Heart left ventricle (tissue), 16 donors: Measurements from ENCODE around the gene DNAAF8. TPM values are rescaled to one million over a fixed set of nuclear protein-coding genes. Genes with fewer than 3 reads are reported as not detected.

Experiments
- ATAC-seq, 4 donors: fragments of 200-7000 bp; cut with Tn5 transposase; one replicate each; pipeline ENCODE4 v1.9.1; 2020 to 2022; ENCODE audit warnings: moderate library complexity in 4 of 4, mild to moderate bottlenecking in 3 of 4, moderate number of reproducible peaks in 1 of 4
- DNase-seq, 5 donors: peaks; one replicate each; pipeline ENCODE4 v3.0.0-alpha.2; 2020
- H3K27ac ChIP-seq, 12 donors: fragments of 200-600 bp; sonication (generic) in 4 of 12; one replicate each; pipeline versions ENCODE4 v1.5.0 to v1.8.0; 2016 to 2022; ENCODE audit warnings: mild to moderate bottlenecking in 2 of 12
- H3K27me3 ChIP-seq, 9 donors: fragments of 200-600 bp; sonication (generic) in 2 of 9; one replicate each; pipeline versions ENCODE4 v1.5.1 to v1.8.0; 2016 to 2022; ENCODE audit warnings: mild to moderate bottlenecking in 3 of 9
- H3K36me3 ChIP-seq, 9 donors: fragments of 200-600 bp; sonication (generic) in 2 of 9; one replicate each; pipeline versions ENCODE4 v1.5.0 to v1.8.0; 2018 to 2022; ENCODE audit warnings: mild to moderate bottlenecking in 2 of 9
- H3K4me1 ChIP-seq, 12 donors: fragments of 200-600 bp; sonication (generic) in 4 of 12; one replicate each; pipeline versions ENCODE4 v1.5.0 to v1.8.0; 2016 to 2022; ENCODE audit warnings: mild to moderate bottlenecking in 3 of 12
- H3K4me3 ChIP-seq, 12 donors: fragments of 200-600 bp; sonication (generic) in 4 of 12; one replicate each; pipeline versions ENCODE4 v1.5.0 to v1.8.0; 2017 to 2022; ENCODE audit warnings: mild to moderate bottlenecking in 9 of 12, moderate library complexity in 4 of 12
- H3K9me3 ChIP-seq, 12 donors: fragments of 200-600 bp; sonication (generic) in 4 of 12; one replicate each; pipeline versions ENCODE4 v1.5.0 to v1.8.0; 2016 to 2022; ENCODE audit warnings: mild to moderate bottlenecking in 1 of 12
- CTCF ChIP-seq, 12 donors: fragments of 200-600 bp; sonication (generic) in 4 of 12; IDR thresholded peaks; one replicate each; pipeline versions ENCODE4 v1.5.0 to v1.8.0; 2018 to 2022; ENCODE audit warnings: antibody characterized with exemption in 12 of 12, mild to moderate bottlenecking in 5 of 12
- POLR2A ChIP-seq, 2 donors: fragments of 450-650 bp; IDR thresholded peaks; one replicate each; pipeline ENCODE4 v1.6.1; 2017; ENCODE audit warnings: antibody characterized with exemption in 2 of 2, mild to moderate bottlenecking in 2 of 2, moderate library complexity in 2 of 2
- WGBS, 4 donors: extraction: QIAGEN DNeasy Blood & Tissue Kit in 2 of 4; methylation state at CpG; one replicate each; pipeline versions ENCODE4 v1.1.5 to v1.1.7; 2013 to 2018; 5-methylcytosine and 5-hydroxymethylcytosine counted together
- intact Hi-C, 10 donors: fragments of 100-400 bp; cut with DNase I; formaldehyde crosslinking; loops; one replicate each; pipeline versions ENCODE4 v1.11.1 to v1.14.2; 2022
- polyA plus RNA-seq, 2 donors: library from polyadenylated mRNA; stranded (reverse); fragments of 200-250 nt; gene quantifications; one replicate each; pipeline ENCODE4 v1.2.3, GENCODE V29; 2013
- total RNA-seq, 9 donors: library from RNA; depleted of rRNA in 2 of 9; stranded (reverse); fragments of >200 nt in 2 of 9; fragmentation: NEBNext Ultra II Directional in 3 of 9; extraction: Animal tissue kit (Norgen Biotek cat#: 25700) in 3 of 9; gene quantifications; one replicate each; pipeline versions ENCODE4 v1.1.0 to v1.2.4, GENCODE V29; 2016 to 2023
- donor health status: ischemic (EF 13 %, LVEDD 7.1; RV severe dilation, severe dysfunction).
- donor health status: healthy with polysubstance abuse.
- donor health status: DM: no; HTN: yes; CAD: no.
- donor health status: DM: no; HTN: no; CAD: no.
- donor health status: ischemic (EF 25% LVEDD 6.9; RV normal size, moderate dysfunction).
- donor health status: ischemic (EF 25% LVEDD 5.7; RV mildly dilated, moderate dysfunction).
- donor health status: healthy.
- donor health status: DM: yes; HTN: yes; CAD: no.
- donor health status: ischemic (EF 35%, LVEDD 5.7; RV mildly dilated, moderate dysfunction).
- donor health status: nonischemic (EF 11% LVEDD 7.7; RV severe dilation, severe dysfunction).
- donor health status: DM: yes; HTN: yes; CAD: no.
- donor health status: PGD.
- donor health status: ischemic (EF 29% LVEDD 5.4; RV normal size, mild dysfunction).
- donor health status: nonischemic (EF 23%, LVEDD 6.1; RV moderate dilation, normal function).

DNAAF8 gene
- total and polyA plus RNA-seq, 11 donors, result 0.34 to 3.4 (median 0.91) TPM

- Histone ChIP-seq H3K4me3 (no peak overlapping the region), H3K4me1 (peaks cover 0 to 29% (median 7%) of the 10 kb centered on the region in 12 donors), H3K36me3 (peaks cover 2 to 68% (median 39%) of the 10 kb centered on the region in 9 donors), H3K27me3 (no peaks in the 10 kb centered on the region), H3K9me3 (no peaks in the 10 kb centered on the region), H3K27ac (peak overlapping the region in 1 of 12 donors; percentile 2)
- TF ChIP-seq CTCF (IDR thresholded peaks at IDR 0.05) (no peak), POLR2A (IDR thresholded peaks at IDR 0.05) (no peak)
- 67 to 88% (median 87%) methylated on average over 25 to 39 of the region's 39 CpGs for WGBS, 4 donors
- DNase-seq (peak in 3 of 5 donors; percentile 18 to 43 (median 26)), ATAC-seq (no peak)
- intact Hi-C loops, result loop anchor here in 1 of 10 donors (10.0 kb wide), 1 partner anchor 267 kb away; the partner anchor contains the start of gene SEC14L5
These were observed 46.2 kb upstream of the DNAAF8 start for GRCh38 chr16:4687946-4688673.

- ATAC-seq (no peak), DNase-seq (peak in 2 of 5 donors; percentile 22 to 49)
- no peaks in the 10 kb centered on the region for H3K9me3 ChIP-seq
- no peaks in the 10 kb centered on the region for H3K27me3 ChIP-seq
- H3K4me1 ChIP-seq, result peaks cover 0 to 30% (median 7%) of the 10 kb centered on the region in 12 donors
- no peak overlapping the region for H3K27ac ChIP-seq
- H3K4me3 ChIP-seq, result no peak overlapping the region
- 91 to 96% (median 93%) methylated on average over 12 to 22 of the region's 22 CpGs for WGBS, 4 donors
- intact Hi-C loops, result loop anchor here in 1 of 10 donors (10.0 kb wide), 1 partner anchor 266 kb away; the partner anchor contains the start of gene SEC14L5
- TF ChIP-seq POLR2A (IDR thresholded peaks at IDR 0.05) (no peak), CTCF (IDR thresholded peaks at IDR 0.05) (no peak)
- H3K36me3 ChIP-seq, result peaks cover 2 to 62% (median 34%) of the 10 kb centered on the region in 9 donors
These were observed 45.7 kb upstream of the DNAAF8 start for GRCh38 chr16:4688674-4689045.

GRCh38 chr16:4689091-4689671 is 45.2 kb upstream of the DNAAF8 start:
- DNase-seq (peak in 2 of 5 donors; percentile 11 to 48), ATAC-seq (no peak)
- no peaks in the 10 kb centered on the region for H3K27me3 ChIP-seq
- TF ChIP-seq CTCF (IDR thresholded peaks at IDR 0.05) (no peak), POLR2A (IDR thresholded peaks at IDR 0.05) (no peak)
- 91 to 97% (median 92%) methylated on average over 18 to 21 of the region's 21 CpGs for WGBS, 4 donors
- H3K27ac ChIP-seq, result no peak overlapping the region
- H3K36me3 ChIP-seq, result peaks cover under 1 to 57% (median 29%) of the 10 kb centered on the region in 9 donors
- intact Hi-C loops, result loop anchor here in 1 of 10 donors (10.0 kb wide), 1 partner anchor 266 kb away; the partner anchor contains the start of gene SEC14L5
- H3K4me3 ChIP-seq, result no peak overlapping the region
- H3K9me3 ChIP-seq, result no peaks in the 10 kb centered on the region
- peaks cover 0 to 30% (median 8%) of the 10 kb centered on the region in 12 donors for H3K4me1 ChIP-seq
